Suprapubic skin (tissue), 4 donors: ENCODE measurements around the gene HBP1. TPM values are rescaled to one million over a fixed set of nuclear protein-coding genes. Genes with fewer than 3 reads are reported as not detected.
"Not testable (repeated sequence)": the region's sequence is repeated elsewhere in the genome, so short reads cannot be mapped to it uniquely, and the experiment has no call there.

Experiments
- DNase-seq, 2 donors: peaks; one replicate each; pipeline ENCODE4 v3.0.0-alpha.2; 2019; ENCODE audit warnings: low spot score in 2 of 2
- H3K27ac ChIP-seq: fragments of 200-600 bp; sonication (generic); one replicate; pipeline ENCODE4 v1.5.1; 2019
- H3K27me3 ChIP-seq: fragments of 200-600 bp; sonication (generic); one replicate; pipeline ENCODE4 v1.5.1; 2019
- H3K36me3 ChIP-seq: fragments of 200-600 bp; sonication (generic); one replicate; pipeline ENCODE4 v1.5.1; 2019
- H3K4me1 ChIP-seq: fragments of 200-600 bp; sonication (generic); one replicate; pipeline ENCODE4 v1.5.1; 2019
- H3K4me3 ChIP-seq: fragments of 200-600 bp; sonication (generic); one replicate; pipeline ENCODE4 v1.5.1; 2019; ENCODE audit warnings: mild to moderate bottlenecking
- H3K9me3 ChIP-seq: fragments of 200-600 bp; sonication (generic); one replicate; pipeline ENCODE4 v1.5.1; 2019
- EP300 ChIP-seq: sonication (generic); formaldehyde crosslinking; IDR thresholded peaks from one replicate; pipeline ENCODE4 v1.6.1; 2017; ENCODE audit warnings: antibody characterized with exemption
- POLR2A ChIP-seq, 2 donors: fragments of 450-650 bp; IDR thresholded peaks; one replicate each; pipeline ENCODE4 v1.6.1; 2017; ENCODE audit warnings: antibody characterized with exemption in 2 of 2, mild to moderate bottlenecking in 2 of 2, moderate library complexity in 2 of 2
- POLR2AphosphoS5 ChIP-seq, 3 donors: sonication (generic); formaldehyde crosslinking; IDR thresholded peaks; one replicate each; pipeline ENCODE4 v1.6.1; 2017; ENCODE audit warnings: antibody characterized with exemption in 3 of 3
- WGBS: methylation state at CpG from one replicate; pipeline ENCODE4 v1.1.5; 2018; 5-methylcytosine and 5-hydroxymethylcytosine counted together
- total RNA-seq, 4 donors: library from RNA; depleted of rRNA; stranded (reverse); fragments of >200 nt; gene quantifications; one replicate each; pipeline ENCODE4 v1.1.0, GENCODE V29; 2016
- TF ChIP-seq, protein P1 (sequence below), 2 donors: fragments of 200-600 bp in 1 of 2; fragments of 450-650 bp in 1 of 2; sonication (generic) in 1 of 2; IDR thresholded peaks; one replicate each; pipeline ENCODE4 v1.5.1; 2016 to 2019; ENCODE audit warnings: antibody characterized with exemption in 2 of 2, mild to moderate bottlenecking in 1 of 2, moderate library complexity in 1 of 2

HBP1 gene
- total RNA-seq, 4 donors from 2014 or later: 101 to 207 (median 138) TPM

DNA sequence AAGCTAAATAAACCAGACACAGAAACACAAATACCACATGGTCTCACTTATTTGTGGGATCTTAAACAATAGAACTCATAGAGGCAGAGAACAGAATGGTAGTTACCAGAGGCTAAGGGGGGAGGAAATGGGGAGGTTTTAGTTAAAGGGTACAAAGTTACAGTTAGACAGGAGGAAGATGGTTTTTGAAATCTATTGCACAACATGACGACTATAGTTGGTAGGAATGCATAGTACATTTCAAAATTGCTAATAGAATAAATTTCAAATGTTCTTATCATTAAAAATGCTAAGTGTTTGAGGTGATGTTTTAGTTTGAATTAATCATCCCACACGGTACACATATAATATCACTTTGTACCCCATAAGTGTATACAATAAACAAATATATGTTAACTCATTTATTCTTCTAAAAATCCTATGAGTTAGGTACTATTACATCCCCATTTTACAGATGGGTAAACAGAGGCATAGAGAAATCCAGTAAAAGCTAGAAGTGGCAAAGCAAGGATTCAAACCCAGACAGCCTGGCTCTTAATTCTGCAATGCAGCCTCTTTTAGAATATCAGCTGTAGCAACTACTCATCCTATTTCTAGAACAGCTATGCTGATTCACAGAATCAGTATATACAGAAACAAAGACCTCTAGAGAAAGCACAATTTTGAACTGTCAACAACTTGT lies 50.9 kb downstream of the HBP1 start:
- DNase-seq: no peak

DNA sequence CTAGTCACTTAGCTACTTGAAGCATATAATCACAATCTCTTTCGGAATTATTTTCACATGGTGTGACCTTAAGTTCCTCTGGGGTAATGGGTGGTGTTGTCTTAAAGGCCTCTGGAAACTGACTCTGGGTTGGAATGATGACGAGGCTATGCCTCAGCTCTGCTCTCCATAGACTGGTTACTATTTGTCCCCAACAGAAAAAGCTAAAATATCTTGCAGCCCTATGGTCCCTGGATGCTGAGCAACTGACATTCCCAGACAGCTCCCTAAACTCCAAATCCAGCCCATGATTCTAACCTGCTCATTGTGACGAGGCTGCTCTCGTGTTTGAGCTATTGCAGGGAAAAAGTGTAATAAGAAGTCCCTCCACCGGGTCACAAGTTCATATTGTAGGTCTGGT lies 51.6 kb downstream of the HBP1 start:
- Histone ChIP-seq H3K27ac (no peak overlapping the region), H3K4me3 (no peak overlapping the region), H3K36me3 (peaks cover 4% of the 10 kb centered on the region), H3K9me3 (no peaks in the 10 kb centered on the region), H3K4me1 (no peaks in the 10 kb centered on the region), H3K27me3 (no peaks in the 10 kb centered on the region)
- WGBS: 91% methylated on average over 5 of the region's 5 CpGs
- DNase-seq: no peak
- no peak for TF ChIP-seq POLR2A (IDR thresholded peaks at IDR 0.05)
- no peak for TF ChIP-seq POLR2AphosphoS5 (IDR thresholded peaks at IDR 0.05)
- TF ChIP-seq, protein P1, sequence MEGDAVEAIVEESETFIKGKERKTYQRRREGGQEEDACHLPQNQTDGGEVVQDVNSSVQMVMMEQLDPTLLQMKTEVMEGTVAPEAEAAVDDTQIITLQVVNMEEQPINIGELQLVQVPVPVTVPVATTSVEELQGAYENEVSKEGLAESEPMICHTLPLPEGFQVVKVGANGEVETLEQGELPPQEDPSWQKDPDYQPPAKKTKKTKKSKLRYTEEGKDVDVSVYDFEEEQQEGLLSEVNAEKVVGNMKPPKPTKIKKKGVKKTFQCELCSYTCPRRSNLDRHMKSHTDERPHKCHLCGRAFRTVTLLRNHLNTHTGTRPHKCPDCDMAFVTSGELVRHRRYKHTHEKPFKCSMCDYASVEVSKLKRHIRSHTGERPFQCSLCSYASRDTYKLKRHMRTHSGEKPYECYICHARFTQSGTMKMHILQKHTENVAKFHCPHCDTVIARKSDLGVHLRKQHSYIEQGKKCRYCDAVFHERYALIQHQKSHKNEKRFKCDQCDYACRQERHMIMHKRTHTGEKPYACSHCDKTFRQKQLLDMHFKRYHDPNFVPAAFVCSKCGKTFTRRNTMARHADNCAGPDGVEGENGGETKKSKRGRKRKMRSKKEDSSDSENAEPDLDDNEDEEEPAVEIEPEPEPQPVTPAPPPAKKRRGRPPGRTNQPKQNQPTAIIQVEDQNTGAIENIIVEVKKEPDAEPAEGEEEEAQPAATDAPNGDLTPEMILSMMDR (IDR thresholded peaks at IDR 0.05): no peak
- TF ChIP-seq EP300: no peak

More for the DNA sequence above, 50.9 kb downstream of the HBP1 start:
- H3K36me3 ChIP-seq: peaks cover 4% of the 10 kb centered on the region
- H3K4me3 ChIP-seq: no peak overlapping the region
- TF ChIP-seq POLR2AphosphoS5 (IDR thresholded peaks at IDR 0.05) (no peak), POLR2A (IDR thresholded peaks at IDR 0.05) (no peak)
- TF ChIP-seq, protein P1 (IDR thresholded peaks at IDR 0.05): no peak
- H3K27me3 ChIP-seq: no peaks in the 10 kb centered on the region
- 91% methylated on average over 2 of the region's 2 CpGs for WGBS
- no peaks in the 10 kb centered on the region for H3K4me1 ChIP-seq
- H3K27ac ChIP-seq: no peak overlapping the region
- no peaks in the 10 kb centered on the region for H3K9me3 ChIP-seq

DNA sequence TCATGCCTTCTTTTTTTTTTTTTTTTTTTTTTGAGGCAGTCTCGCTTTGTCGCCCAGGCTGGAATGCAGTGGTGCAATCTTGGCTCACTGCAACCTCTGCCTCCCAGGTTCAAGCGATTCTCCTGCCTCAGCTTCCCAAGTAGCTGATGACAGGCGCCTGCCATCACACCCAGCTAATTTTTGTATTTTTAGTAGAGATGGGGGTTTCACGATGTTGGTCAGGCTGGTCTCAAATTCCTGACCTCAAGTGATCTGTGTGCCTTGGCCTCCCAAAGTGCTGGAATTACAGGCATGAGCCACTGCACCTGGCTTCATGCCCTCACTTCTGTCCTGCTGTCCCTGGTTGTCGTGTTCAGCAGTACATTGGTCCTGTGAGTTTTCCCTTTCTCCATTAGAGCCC lies 52.0 kb downstream of the HBP1 start:
- H3K36me3 ChIP-seq, H3K4me3 ChIP-seq, H3K27ac ChIP-seq, DNase-seq, H3K9me3 ChIP-seq, H3K27me3 ChIP-seq, H3K4me1 ChIP-seq: not testable (repeated sequence)
- 95% methylated on average over 6 of the region's 6 CpGs for WGBS

DNA sequence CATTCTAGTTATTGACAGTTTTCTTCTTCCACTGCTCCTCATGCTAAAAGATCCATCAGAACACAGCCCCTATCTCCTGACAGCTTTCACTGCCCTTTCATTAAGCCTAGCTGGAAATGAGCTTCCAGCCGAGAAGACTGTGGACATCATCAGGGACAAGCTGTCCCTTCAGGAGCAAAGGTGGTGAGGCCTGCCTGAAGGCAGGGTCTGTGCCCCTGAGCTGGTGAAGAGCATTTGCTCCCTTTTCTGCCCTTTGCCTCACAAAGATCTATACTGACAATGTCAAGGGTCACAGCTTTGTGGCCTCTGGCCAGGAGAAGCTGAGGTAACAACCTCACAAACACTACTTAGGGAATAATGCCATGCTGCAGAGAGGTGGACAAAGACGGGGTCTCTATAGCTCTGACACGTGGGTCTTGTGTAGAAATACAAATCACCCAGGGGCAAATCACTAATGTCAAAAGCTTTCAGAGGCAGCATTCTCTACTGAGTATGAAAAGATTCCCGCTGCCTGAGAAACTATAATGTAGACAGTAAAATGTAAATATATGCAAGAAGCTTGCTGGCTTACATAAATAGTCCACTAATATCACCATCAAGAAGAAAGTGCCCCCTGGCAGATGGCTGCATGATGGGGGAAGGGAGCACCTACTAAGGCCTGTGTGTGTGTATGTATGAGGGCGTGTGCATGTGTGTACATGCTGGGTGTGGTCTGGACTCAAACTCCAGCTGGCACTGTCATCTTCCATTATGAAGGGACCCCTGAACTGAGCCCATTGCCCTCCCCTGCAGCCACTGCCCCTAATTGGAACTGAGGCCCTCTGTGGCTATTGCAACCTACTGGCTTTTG lies 55.8 kb downstream of the HBP1 start:
- Histone ChIP-seq H3K4me3 (no peak overlapping the region), H3K27ac (no peak overlapping the region), H3K27me3 (no peaks in the 10 kb centered on the region), H3K9me3 (no peaks in the 10 kb centered on the region), H3K4me1 (no peaks in the 10 kb centered on the region), H3K36me3 (peaks cover 11% of the 10 kb centered on the region)
- WGBS: 84% methylated on average over 5 of the region's 5 CpGs
- TF ChIP-seq, protein P1 (IDR thresholded peaks at IDR 0.05): no peak
- TF ChIP-seq EP300 (no peak), POLR2A (IDR thresholded peaks at IDR 0.05) (no peak), POLR2AphosphoS5 (IDR thresholded peaks at IDR 0.05) (no peak)
- no peak for DNase-seq

DNA sequence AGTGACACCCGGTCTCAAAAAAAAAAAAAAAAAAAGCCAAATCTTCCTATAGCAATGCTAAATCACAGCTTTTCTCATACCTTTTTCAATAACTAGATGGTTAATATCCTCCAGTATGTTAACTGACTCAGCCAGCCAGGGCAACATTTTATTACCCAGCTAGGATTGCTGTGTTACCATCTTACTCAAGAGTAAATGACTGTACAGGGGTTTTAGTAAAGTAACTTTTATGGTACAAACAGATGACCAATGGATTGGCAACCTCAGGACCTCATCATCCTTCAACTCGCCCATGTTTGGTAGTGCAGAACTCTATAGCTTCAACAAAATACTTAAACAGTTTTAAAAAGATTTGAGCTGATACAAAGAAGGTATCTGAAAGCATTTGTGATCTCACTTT lies 59.5 kb downstream of the HBP1 start:
- DNase-seq: no peak
- H3K36me3 ChIP-seq: peaks cover 11% of the 10 kb centered on the region
- TF ChIP-seq POLR2A (IDR thresholded peaks at IDR 0.05) (no peak), POLR2AphosphoS5 (IDR thresholded peaks at IDR 0.05) (no peak), EP300 (no peak)
- TF ChIP-seq, protein P1 (IDR thresholded peaks at IDR 0.05): no peak
- H3K27ac ChIP-seq: no peak overlapping the region
- H3K4me3 ChIP-seq: no peak overlapping the region
- H3K4me1 ChIP-seq: no peaks in the 10 kb centered on the region
- no peaks in the 10 kb centered on the region for H3K27me3 ChIP-seq
- WGBS: 92% methylated on average over 2 of the region's 2 CpGs
- no peaks in the 10 kb centered on the region for H3K9me3 ChIP-seq
